ENCODE measurements around the gene ADCK1.

The ADCK1 gene

DNA sequence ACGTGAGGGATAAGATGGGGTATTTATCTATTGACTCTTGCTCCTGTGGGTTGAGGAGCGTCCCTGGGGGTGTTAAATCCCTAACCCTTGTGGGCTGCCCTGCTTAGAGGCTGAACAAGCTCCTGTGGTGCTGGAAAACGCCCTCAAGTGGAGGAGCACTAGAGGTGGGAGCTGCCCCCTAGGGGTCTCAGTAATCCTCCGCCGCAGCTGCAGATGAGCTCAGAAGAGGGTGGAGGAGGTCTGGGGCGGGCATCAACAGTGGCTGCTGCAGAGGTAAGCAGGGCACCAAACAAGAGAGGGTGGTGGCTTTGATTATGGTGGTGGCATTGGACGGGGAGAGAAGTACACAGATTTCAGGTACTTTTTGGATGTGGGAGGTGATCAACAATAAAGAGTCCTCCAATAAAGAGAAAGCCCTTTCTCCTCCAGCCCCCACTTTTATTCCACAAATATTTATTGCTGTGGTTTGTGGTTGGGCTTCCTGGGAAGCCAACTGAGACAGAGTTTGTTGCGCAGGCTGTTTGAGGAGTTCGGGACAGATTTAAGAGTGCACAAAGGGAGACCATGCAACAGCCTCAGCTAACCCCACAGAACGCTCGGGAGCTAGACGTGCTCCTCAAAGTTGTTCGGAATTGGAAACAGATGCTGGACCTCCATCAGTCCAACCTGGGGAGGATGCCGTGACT lies 179.9 kb downstream of the ADCK1 start:
- no peak overlapping the region for H3K27ac ChIP-seq
- DNase-seq (ENCODE audit: low read depth, low spot score) = no peak

DNA sequence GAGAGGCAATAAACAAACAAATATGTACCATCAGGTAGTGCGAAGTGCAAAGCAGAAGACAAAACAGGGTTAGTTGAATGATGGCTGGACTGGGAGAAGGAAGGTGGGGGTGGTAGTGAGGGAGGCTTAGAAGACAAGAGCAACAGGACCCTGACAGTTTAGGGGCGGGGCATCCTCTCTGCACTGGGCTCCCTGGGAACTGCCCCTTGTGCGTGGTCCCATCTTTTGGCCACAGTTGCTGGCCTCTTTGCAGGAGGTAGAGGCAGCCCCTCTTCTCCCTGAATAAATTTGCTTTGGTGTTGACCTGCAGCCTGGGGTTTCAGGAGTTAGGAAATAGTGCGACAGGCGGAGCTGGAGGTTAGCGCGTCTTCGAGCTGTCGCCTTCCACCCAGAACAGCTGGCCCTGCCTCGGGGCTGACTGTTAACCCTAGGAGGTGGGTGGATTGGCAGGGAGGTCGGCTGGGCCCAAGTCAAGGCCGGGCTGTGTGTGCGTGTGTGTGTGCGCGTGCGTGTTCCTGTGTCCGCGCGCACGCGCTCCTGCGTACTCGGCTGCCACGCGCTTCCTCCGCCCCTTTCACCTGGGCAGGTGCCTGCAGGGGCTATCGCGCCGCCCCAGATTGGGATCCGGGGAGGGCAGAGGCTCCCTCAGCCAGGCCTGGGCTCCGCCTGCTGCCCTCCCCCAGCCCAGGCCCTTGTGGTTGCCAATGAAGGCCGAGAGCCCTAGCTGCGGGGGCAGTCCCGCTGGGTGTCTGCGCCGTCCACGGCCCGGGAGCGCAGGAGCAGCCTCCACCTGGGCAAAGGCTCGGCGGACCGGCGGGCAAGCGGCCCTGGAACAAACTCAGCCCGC lies 180.8 kb downstream of the ADCK1 start:
- H3K27ac ChIP-seq = no peak overlapping the region
- no peak for DNase-seq (ENCODE audit: low read depth, low spot score)

All from epithelial cell of prostate (primary cell).